Osteocyte (in vitro differentiated cells): ENCODE data around the gene ZNF365. TPM values are rescaled to one million over a fixed set of nuclear protein-coding genes. Genes with fewer than 3 reads are reported as not detected.

Source experiments
- DNase-seq: peaks from one replicate; pipeline ENCODE4 v3.0.0; 2021; ENCODE audit warnings: mixed read lengths; ENCODE audit not compliant: unreplicated experiment; ENCODE audit errors: extremely low spot score
- H3K27ac Mint-ChIP-seq: one replicate; pipeline ENCODE4 v1.8.0; 2021; ENCODE audit warnings: mild to moderate bottlenecking, mixed read lengths; ENCODE audit not compliant: unreplicated experiment
- H3K27me3 Mint-ChIP-seq: one replicate; pipeline ENCODE4 v1.8.0; 2021; ENCODE audit warnings: mixed read lengths; ENCODE audit not compliant: unreplicated experiment
- H3K36me3 Mint-ChIP-seq: one replicate; pipeline ENCODE4 v1.8.0; 2021; ENCODE audit warnings: mixed read lengths; ENCODE audit not compliant: unreplicated experiment
- H3K4me1 Mint-ChIP-seq: one replicate; pipeline ENCODE4 v1.8.0; 2021; ENCODE audit warnings: mixed read lengths; ENCODE audit not compliant: unreplicated experiment
- H3K4me3 Mint-ChIP-seq: one replicate; pipeline ENCODE4 v1.8.0; 2021; ENCODE audit warnings: mild to moderate bottlenecking, moderate library complexity, mixed read lengths; ENCODE audit not compliant: unreplicated experiment
- H3K9me3 Mint-ChIP-seq: one replicate; pipeline ENCODE4 v1.8.0; 2021; ENCODE audit warnings: mixed read lengths; ENCODE audit not compliant: unreplicated experiment
- total RNA-seq: library from RNA; stranded (reverse); gene quantifications from 2 replicates; pipeline ENCODE4 v1.2.1, GENCODE V29; 2021
- TF ChIP-seq, protein P1 (sequence below): fragments of 200-600 bp; sonication (generic); IDR thresholded peaks from 2 replicates; pipeline ENCODE4 v1.5.0; 2021; ENCODE audit warnings: antibody characterized with exemption, mild to moderate bottlenecking, moderate library complexity

Gene ZNF365
- total RNA-seq, 1 donor from 2014 or later: 1.0 TPM

DNA sequence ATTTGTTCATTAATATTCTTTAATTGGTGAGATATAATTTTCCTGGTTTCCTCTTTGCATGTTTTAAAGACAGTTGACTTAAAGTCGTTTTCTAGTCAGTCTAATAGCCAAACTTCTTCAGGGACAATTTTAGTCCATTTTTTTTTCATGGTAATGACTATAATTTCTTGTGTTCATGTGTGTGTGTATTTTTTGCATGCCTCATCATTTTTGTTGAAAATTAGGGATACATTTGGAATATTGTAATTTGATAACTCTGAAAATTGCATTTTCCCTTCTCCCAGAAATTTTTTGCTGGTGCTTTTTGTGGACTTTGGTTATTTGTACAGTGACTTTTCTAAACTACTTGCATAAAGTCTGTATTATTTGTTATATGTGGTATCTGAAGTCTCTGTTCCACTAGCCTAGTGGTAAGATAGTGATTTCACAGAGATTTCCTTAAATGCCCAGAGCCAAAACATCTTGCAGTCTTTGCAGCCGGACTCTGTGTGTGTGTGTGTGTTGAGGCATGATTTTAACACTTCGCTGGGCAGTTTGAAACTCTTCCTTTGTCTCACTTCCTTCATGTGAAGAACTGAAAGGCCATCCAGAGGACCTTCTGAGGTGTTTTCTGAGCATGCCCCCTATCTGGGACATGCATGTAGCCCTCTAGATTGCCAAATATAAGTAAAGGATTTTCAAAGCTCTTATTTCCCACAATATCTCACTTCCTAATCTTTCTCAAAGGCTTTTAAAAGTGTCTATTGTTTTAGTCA, 40.9 kb upstream of the ZNF365 start:
- H3K27ac Mint-ChIP-seq: no peak overlapping the region
- H3K36me3 Mint-ChIP-seq: peaks cover 2% of the 10 kb centered on the region
- TF ChIP-seq, protein P1, sequence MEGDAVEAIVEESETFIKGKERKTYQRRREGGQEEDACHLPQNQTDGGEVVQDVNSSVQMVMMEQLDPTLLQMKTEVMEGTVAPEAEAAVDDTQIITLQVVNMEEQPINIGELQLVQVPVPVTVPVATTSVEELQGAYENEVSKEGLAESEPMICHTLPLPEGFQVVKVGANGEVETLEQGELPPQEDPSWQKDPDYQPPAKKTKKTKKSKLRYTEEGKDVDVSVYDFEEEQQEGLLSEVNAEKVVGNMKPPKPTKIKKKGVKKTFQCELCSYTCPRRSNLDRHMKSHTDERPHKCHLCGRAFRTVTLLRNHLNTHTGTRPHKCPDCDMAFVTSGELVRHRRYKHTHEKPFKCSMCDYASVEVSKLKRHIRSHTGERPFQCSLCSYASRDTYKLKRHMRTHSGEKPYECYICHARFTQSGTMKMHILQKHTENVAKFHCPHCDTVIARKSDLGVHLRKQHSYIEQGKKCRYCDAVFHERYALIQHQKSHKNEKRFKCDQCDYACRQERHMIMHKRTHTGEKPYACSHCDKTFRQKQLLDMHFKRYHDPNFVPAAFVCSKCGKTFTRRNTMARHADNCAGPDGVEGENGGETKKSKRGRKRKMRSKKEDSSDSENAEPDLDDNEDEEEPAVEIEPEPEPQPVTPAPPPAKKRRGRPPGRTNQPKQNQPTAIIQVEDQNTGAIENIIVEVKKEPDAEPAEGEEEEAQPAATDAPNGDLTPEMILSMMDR: no peak
- peaks cover 5% of the 10 kb centered on the region for H3K4me1 Mint-ChIP-seq
- H3K9me3 Mint-ChIP-seq: peaks cover 24% of the 10 kb centered on the region
- no peak overlapping the region for H3K4me3 Mint-ChIP-seq
- H3K27me3 Mint-ChIP-seq: peaks cover 20% of the 10 kb centered on the region
- no peak for DNase-seq

GRCh38 chr10:62333988-62334682, 40.0 kb upstream of the ZNF365 start:
- Mint-ChIP-seq H3K4me1 (peaks cover 4% of the 10 kb centered on the region), H3K4me3 (no peak overlapping the region), H3K9me3 (peaks cover 24% of the 10 kb centered on the region), H3K36me3 (peaks cover 2% of the 10 kb centered on the region), H3K27me3 (peaks cover 17% of the 10 kb centered on the region), H3K27ac (no peak overlapping the region)
- DNase-seq: no peak
- TF ChIP-seq, protein P1: no peak

GRCh38 chr10:62335326-62335725, 38.8 kb upstream of the ZNF365 start:
- Mint-ChIP-seq H3K4me1 (peaks cover 4% of the 10 kb centered on the region), H3K36me3 (peaks cover 2% of the 10 kb centered on the region), H3K9me3 (peaks cover 26% of the 10 kb centered on the region), H3K4me3 (no peak overlapping the region), H3K27ac (no peak overlapping the region), H3K27me3 (peaks cover 10% of the 10 kb centered on the region)
- TF ChIP-seq, protein P1: no peak
- no peak for DNase-seq

- Mint-ChIP-seq H3K4me3 (no peak overlapping the region), H3K36me3 (peaks cover 2% of the 10 kb centered on the region), H3K4me1 (peaks cover 4% of the 10 kb centered on the region), H3K9me3 (peaks cover 32% of the 10 kb centered on the region), H3K27me3 (peaks cover 4% of the 10 kb centered on the region), H3K27ac (no peak overlapping the region)
- TF ChIP-seq, protein P1: no peak
- no peak for DNase-seq
Measured at GRCh38 chr10:62336404-62336803, 37.8 kb upstream of the ZNF365 start.

DNA sequence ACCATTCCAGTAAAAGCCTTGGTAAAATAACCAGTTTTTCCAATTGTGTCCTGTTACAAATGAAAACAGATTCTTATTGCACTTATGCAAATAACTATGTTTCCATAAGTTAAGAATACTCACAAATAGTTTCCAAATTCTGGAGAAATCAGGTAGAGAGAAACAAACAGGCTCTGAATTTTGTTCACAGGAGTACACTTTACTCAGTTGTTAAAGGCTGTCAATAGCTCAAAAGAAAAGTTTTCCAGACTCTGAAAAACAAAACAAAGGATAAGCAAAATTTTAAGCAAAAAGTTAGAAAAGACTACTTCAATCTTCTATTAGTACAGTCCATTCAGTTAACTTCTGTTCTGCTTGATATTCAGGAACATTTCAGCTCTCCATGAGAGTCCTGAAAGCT, 32.8 kb upstream of the ZNF365 start:
- Mint-ChIP-seq H3K36me3 (peaks cover 2% of the 10 kb centered on the region), H3K9me3 (peaks cover 22% of the 10 kb centered on the region), H3K4me1 (no peaks in the 10 kb centered on the region), H3K27ac (no peak overlapping the region), H3K4me3 (no peak overlapping the region), H3K27me3 (no peaks in the 10 kb centered on the region)
- TF ChIP-seq, protein P1: no peak
- DNase-seq: no peak
